Omental fat pad (tissue), 4 donors: ENCODE data around the gene DSCAML1. TPM values are rescaled to one million over a fixed set of nuclear protein-coding genes. Genes with fewer than 3 reads are reported as not detected.

Experiments
- ATAC-seq: fragments of 150-250 bp; one replicate; pipeline ENCODE4 v1.9.1; 2016; ENCODE audit warnings: mild to moderate bottlenecking, moderate library complexity; ENCODE audit not compliant: low FRiP score
- DNase-seq: peaks from one replicate; pipeline ENCODE4 v3.0.0-alpha.2; 2019; ENCODE audit warnings: low spot score
- CTCF ChIP-seq, 3 donors: fragments of 450-650 bp; IDR thresholded peaks; one replicate each; pipeline ENCODE4 v1.5.1; 2016 to 2017; ENCODE audit warnings: antibody characterized with exemption in 3 of 3, mild to moderate bottlenecking in 3 of 3, moderate library complexity in 2 of 3
- total RNA-seq, 4 donors: library from RNA; depleted of rRNA; stranded (reverse); fragments of >200 nt; gene quantifications; one replicate each; pipeline ENCODE4 v1.1.0, GENCODE V29; 2016

Gene DSCAML1
- total RNA-seq, 4 donors from 2014 or later, result 0.95 to 10.9 (median 3.9) TPM

GRCh38 chr11:117835576-117835975 lies 38.6 kb upstream of the DSCAML1 start:
- TF ChIP-seq CTCF (IDR thresholded peaks at IDR 0.05), result no peak
- DNase-seq (no peak), ATAC-seq (no peak)

GRCh38 chr11:117834838-117835443 lies 37.9 kb upstream of the DSCAML1 start:
- ATAC-seq (no peak), DNase-seq (no peak)
- no peak for TF ChIP-seq CTCF (IDR thresholded peaks at IDR 0.05)

- DNase-seq (no peak), ATAC-seq (no peak)
- no peak for TF ChIP-seq CTCF (IDR thresholded peaks at IDR 0.05)
Measured at GRCh38 chr11:117834068-117834810, 37.2 kb upstream of the DSCAML1 start.

- ATAC-seq (no peak), DNase-seq (no peak)
- TF ChIP-seq CTCF (IDR thresholded peaks at IDR 0.05), result no peak
Measured at GRCh38 chr11:117833401-117833891, 36.4 kb upstream of the DSCAML1 start.

GRCh38 chr11:117832511-117832910 lies 35.5 kb upstream of the DSCAML1 start:
- no peak for ATAC-seq
- TF ChIP-seq CTCF (IDR thresholded peaks at IDR 0.05), result no peak
- DNase-seq, result no peak

- ATAC-seq, result no peak
- no peak for DNase-seq
- TF ChIP-seq CTCF (IDR thresholded peaks at IDR 0.05), result no peak
Measured at GRCh38 chr11:117831661-117832415, 34.8 kb upstream of the DSCAML1 start.
